Measurements from ENCODE around the gene FEV.

Gene FEV

GRCh38 chr2:218992196-218992595 is 7.2 kb upstream of the FEV start:
- DNase-seq = no peak

GRCh38 chr2:218991674-218992168 is 6.7 kb upstream of the FEV start:
- DNase-seq = no peak

GRCh38 chr2:218990612-218991011 is 5.6 kb upstream of the FEV start:
- no peak for DNase-seq

- no peak for DNase-seq
These were observed 5.1 kb upstream of the FEV start for GRCh38 chr2:218990052-218990451.

GRCh38 chr2:218988650-218989049 is 3.7 kb upstream of the FEV start:
- no peak for DNase-seq

- no peak for DNase-seq
These were observed 3.2 kb upstream of the FEV start for GRCh38 chr2:218988164-218988563.

GRCh38 chr2:218986148-218986761 is 1.3 kb upstream of the FEV start:
- no peak for DNase-seq

- DNase-seq = no peak
These were observed 524 bp upstream of the FEV start for GRCh38 chr2:218985325-218986091.

- DNase-seq = peak in 1 of 2 experiments; percentile 35
These were observed 554 bp downstream of the FEV start for GRCh38 chr2:218984239-218985020.

- no peak for DNase-seq
These were observed 1.1 kb downstream of the FEV start for GRCh38 chr2:218983934-218984238.

- peak in 1 of 2 experiments; percentile 33 for DNase-seq
These were observed 1.6 kb downstream of the FEV start for GRCh38 chr2:218983263-218983933.

GRCh38 chr2:218982586-218983262 is 2.3 kb downstream of the FEV start:
- peak in 1 of 2 experiments; percentile 34 for DNase-seq

- DNase-seq = peak in 1 of 2 experiments; percentile 59
These were observed 3.0 kb downstream of the FEV start for GRCh38 chr2:218981881-218982585.

GRCh38 chr2:218981390-218981880 is 3.5 kb downstream of the FEV start:
- no peak for DNase-seq

- peak in 1 of 2 experiments; percentile 48 for DNase-seq
These were observed 4.1 kb downstream of the FEV start for GRCh38 chr2:218980735-218981389.

GRCh38 chr2:218979846-218980734 is 4.9 kb downstream of the FEV start:
- DNase-seq = peak; percentile 92 to 94

GRCh38 chr2:218975060-218975777 is 9.8 kb downstream of the FEV start:
- no peak for DNase-seq

- no peak for DNase-seq
These were observed 14.1 kb downstream of the FEV start for GRCh38 chr2:218970894-218971293.

- no peak for DNase-seq
These were observed 20.8 kb downstream of the FEV start for GRCh38 chr2:218964041-218964771.
